ENCODE measurements around the gene PRKCB. TPM values are rescaled to one million over a fixed set of nuclear protein-coding genes. Genes with fewer than 3 reads are reported as not detected.
"Not testable (repeated sequence)": the region's sequence is repeated elsewhere in the genome, so short reads cannot be mapped to it uniquely, and the experiment has no call there.

Gene PRKCB
- polyA plus RNA-seq, 1 experiment, result not detected

DNA sequence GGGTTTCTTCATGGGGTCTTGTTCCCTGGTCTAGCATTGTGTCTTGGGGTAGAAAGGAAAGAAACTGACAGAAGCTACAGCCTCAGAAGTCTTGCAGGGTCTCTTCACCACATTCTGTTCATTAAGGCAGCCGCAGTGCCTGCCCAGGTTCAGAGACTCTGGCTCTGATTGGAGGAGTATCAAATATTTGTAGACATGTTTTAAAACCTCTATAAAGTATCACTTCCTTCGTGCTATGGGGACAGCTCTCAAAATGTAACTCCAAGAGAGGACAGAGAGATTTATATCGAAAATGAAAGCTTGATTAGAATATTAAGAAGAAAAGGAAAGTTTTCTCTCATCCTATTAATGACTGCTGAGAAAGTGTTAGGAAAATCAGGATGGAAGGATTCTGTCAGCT is 313.3 kb downstream of the PRKCB start:
- no peak overlapping the region for H3K4me3 ChIP-seq (ENCODE audit: low read depth, low read length)
- CTCF ChIA-PET, result no interaction called here
- H3K27ac ChIP-seq (ENCODE audit: low read depth, low read length), result no peak overlapping the region
- TF ChIP-seq, protein P1, sequence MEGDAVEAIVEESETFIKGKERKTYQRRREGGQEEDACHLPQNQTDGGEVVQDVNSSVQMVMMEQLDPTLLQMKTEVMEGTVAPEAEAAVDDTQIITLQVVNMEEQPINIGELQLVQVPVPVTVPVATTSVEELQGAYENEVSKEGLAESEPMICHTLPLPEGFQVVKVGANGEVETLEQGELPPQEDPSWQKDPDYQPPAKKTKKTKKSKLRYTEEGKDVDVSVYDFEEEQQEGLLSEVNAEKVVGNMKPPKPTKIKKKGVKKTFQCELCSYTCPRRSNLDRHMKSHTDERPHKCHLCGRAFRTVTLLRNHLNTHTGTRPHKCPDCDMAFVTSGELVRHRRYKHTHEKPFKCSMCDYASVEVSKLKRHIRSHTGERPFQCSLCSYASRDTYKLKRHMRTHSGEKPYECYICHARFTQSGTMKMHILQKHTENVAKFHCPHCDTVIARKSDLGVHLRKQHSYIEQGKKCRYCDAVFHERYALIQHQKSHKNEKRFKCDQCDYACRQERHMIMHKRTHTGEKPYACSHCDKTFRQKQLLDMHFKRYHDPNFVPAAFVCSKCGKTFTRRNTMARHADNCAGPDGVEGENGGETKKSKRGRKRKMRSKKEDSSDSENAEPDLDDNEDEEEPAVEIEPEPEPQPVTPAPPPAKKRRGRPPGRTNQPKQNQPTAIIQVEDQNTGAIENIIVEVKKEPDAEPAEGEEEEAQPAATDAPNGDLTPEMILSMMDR (IDR thresholded peaks at IDR 0.05; ENCODE audit: low read depth, low read length), result no peak
- no peak for DNase-seq (ENCODE audit: low read depth, low spot score)
- no peaks in the 10 kb centered on the region; the same call in 1 of the 2 replicates for H3K9me3 ChIP-seq (ENCODE audit: control insufficient read depth, insufficient read depth, low read length)
- no peaks in the 10 kb centered on the region for H3K27me3 ChIP-seq (ENCODE audit: control insufficient read depth, insufficient read depth, low read length)
- POLR2A ChIA-PET, result no interaction called here

GRCh38 chr16:24150282-24150681 is 314.5 kb downstream of the PRKCB start:
- ChIA-PET CTCF (no interaction called here), POLR2A (no interaction called here)
- H3K9me3 ChIP-seq (ENCODE audit: control insufficient read depth, insufficient read depth, low read length), result peaks cover 8% of the 10 kb centered on the region; the same call in 1 of the 2 replicates
- no peak overlapping the region for H3K27ac ChIP-seq (ENCODE audit: low read depth, low read length)
- TF ChIP-seq, protein P1 (IDR thresholded peaks at IDR 0.05; ENCODE audit: low read depth, low read length), result no peak
- no peaks in the 10 kb centered on the region for H3K27me3 ChIP-seq (ENCODE audit: control insufficient read depth, insufficient read depth, low read length)
- DNase-seq (ENCODE audit: low read depth, low spot score), result no peak
- no peak overlapping the region for H3K4me3 ChIP-seq (ENCODE audit: low read depth, low read length)

DNA sequence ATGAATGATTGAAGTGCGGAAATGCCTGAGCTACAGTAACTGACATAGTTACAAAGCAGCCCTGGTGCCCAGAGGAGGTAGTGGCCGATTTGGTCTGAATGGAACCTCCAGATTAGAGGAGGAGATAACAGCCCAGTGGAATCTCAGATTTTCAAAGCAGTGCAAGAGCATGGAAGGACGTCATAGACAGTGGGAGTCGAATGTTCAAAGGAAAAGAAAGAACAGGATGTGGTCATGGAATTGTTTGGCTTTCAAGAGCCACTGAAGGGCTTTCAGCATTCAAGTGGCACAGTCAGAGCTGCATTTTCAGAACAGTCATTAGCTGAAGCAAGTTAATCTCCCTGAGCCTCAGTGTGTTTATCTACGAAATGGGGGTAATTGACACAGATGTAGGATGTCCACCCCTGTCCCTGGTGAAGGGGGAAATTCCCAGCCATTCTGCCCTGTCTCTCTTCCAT is 315.7 kb downstream of the PRKCB start:
- no peaks in the 10 kb centered on the region for H3K27me3 ChIP-seq (ENCODE audit: control insufficient read depth, insufficient read depth, low read length)
- TF ChIP-seq, protein P1 (IDR thresholded peaks at IDR 0.05; ENCODE audit: low read depth, low read length), result no peak
- CTCF ChIA-PET, result no interaction called here
- peaks cover 8% of the 10 kb centered on the region; the same call in 1 of the 2 replicates for H3K9me3 ChIP-seq (ENCODE audit: control insufficient read depth, insufficient read depth, low read length)
- no peak for DNase-seq (ENCODE audit: low read depth, low spot score)
- POLR2A ChIA-PET, result no interaction called here
- H3K4me3 ChIP-seq (ENCODE audit: low read depth, low read length), result no peak overlapping the region
- H3K27ac ChIP-seq (ENCODE audit: low read depth, low read length), result no peak overlapping the region

GRCh38 chr16:24152048-24152447 is 316.3 kb downstream of the PRKCB start:
- POLR2A ChIA-PET; H3K27me3 ChIP-seq (ENCODE audit: control insufficient read depth, insufficient read depth, low read length); H3K27ac ChIP-seq (ENCODE audit: low read depth, low read length); CTCF ChIA-PET; DNase-seq (ENCODE audit: low read depth, low spot score); H3K4me3 ChIP-seq (ENCODE audit: low read depth, low read length); H3K9me3 ChIP-seq (ENCODE audit: control insufficient read depth, insufficient read depth, low read length): not testable (repeated sequence)

- no peak overlapping the region for H3K4me3 ChIP-seq (ENCODE audit: low read depth, low read length)
- CTCF ChIA-PET, result no interaction called here
- POLR2A ChIA-PET, result no interaction called here
- no peaks in the 10 kb centered on the region for H3K27me3 ChIP-seq (ENCODE audit: control insufficient read depth, insufficient read depth, low read length)
- peaks cover 8% of the 10 kb centered on the region; the same call in 1 of the 2 replicates for H3K9me3 ChIP-seq (ENCODE audit: control insufficient read depth, insufficient read depth, low read length)
- TF ChIP-seq, protein P1 (IDR thresholded peaks at IDR 0.05; ENCODE audit: low read depth, low read length), result no peak
- DNase-seq (ENCODE audit: low read depth, low spot score), result no peak
- no peak overlapping the region for H3K27ac ChIP-seq (ENCODE audit: low read depth, low read length)
Observed at GRCh38 chr16:24152826-24153225, 317.0 kb downstream of the PRKCB start.

DNA sequence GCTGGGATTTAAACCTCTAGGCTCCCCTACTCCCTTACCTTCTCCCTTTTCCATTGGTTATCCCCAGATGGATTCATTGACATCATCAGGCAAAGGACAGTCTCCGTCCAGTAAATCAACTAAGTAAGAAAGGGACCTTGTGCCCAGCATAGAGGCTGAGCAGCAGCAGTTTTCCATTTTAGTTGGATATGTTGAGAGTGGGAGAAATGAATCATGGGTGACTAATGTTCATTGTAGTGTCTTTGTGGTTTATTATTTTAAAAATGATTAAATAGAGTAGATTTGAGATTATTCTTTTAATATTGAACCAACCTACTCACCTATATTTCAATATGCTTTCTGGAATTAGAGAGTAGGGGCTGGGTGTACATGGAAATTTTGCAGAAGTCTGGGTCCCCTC is 321.0 kb downstream of the PRKCB start:
- TF ChIP-seq, protein P1 (IDR thresholded peaks at IDR 0.05; ENCODE audit: low read depth, low read length), result no peak
- DNase-seq (ENCODE audit: low read depth, low spot score), result no peak
- CTCF ChIA-PET, result no interaction called here
- POLR2A ChIA-PET, result no interaction called here
- Histone ChIP-seq H3K27ac (ENCODE audit: low read depth, low read length) (no peak overlapping the region), H3K4me3 (ENCODE audit: low read depth, low read length) (no peak overlapping the region), H3K9me3 (ENCODE audit: control insufficient read depth, insufficient read depth, low read length) (peaks cover 10% of the 10 kb centered on the region), H3K27me3 (ENCODE audit: control insufficient read depth, insufficient read depth, low read length) (no peaks in the 10 kb centered on the region)

All from AG04450 (cell line).